Thyroid gland (tissue), 4 donors: Measurements from ENCODE around the gene GMEB1.

Experiments used
- POLR2A ChIP-seq, 2 donors: fragments of 450-650 bp; IDR thresholded peaks; one replicate each; pipeline ENCODE4 v1.6.1; 2017; ENCODE audit warnings: antibody characterized with exemption in 2 of 2, mild to moderate bottlenecking in 2 of 2, moderate library complexity in 1 of 2
- TF ChIP-seq, protein P1 (sequence below), 6 experiments: fragments of 200-600 bp in 3 of 6; fragments of 450-650 bp in 3 of 6; sonication (generic) in 3 of 6; IDR thresholded peaks; one replicate each; pipeline ENCODE4 v1.5.1; 2016 to 2019; ENCODE audit warnings: antibody characterized with exemption in 6 of 6, mild to moderate bottlenecking in 2 of 6, inconsistent platforms in 1 of 6, moderate library complexity in 1 of 6

DNA sequence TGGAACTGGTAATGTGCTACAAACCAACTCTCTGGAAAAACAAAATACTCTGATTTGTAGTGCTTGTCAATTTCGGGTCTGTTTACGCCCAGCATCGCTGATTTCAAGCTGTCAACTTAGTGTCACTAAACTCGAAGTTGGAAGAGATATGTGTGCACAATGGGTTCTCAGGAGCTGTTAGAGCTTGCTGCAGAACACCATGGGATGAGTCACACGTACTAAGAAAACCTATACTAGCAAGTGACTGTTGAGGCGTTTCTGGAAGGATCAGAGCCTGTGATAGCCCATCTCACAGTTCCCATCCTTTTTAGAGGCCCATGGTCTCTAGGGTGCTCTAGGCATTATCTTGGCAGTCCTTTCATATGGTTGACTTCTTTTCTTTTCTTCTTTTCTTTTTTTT lies 14.3 kb downstream of the GMEB1 start:
- TF ChIP-seq, protein P1, sequence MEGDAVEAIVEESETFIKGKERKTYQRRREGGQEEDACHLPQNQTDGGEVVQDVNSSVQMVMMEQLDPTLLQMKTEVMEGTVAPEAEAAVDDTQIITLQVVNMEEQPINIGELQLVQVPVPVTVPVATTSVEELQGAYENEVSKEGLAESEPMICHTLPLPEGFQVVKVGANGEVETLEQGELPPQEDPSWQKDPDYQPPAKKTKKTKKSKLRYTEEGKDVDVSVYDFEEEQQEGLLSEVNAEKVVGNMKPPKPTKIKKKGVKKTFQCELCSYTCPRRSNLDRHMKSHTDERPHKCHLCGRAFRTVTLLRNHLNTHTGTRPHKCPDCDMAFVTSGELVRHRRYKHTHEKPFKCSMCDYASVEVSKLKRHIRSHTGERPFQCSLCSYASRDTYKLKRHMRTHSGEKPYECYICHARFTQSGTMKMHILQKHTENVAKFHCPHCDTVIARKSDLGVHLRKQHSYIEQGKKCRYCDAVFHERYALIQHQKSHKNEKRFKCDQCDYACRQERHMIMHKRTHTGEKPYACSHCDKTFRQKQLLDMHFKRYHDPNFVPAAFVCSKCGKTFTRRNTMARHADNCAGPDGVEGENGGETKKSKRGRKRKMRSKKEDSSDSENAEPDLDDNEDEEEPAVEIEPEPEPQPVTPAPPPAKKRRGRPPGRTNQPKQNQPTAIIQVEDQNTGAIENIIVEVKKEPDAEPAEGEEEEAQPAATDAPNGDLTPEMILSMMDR (IDR thresholded peaks at IDR 0.05) = no peak
- TF ChIP-seq POLR2A (IDR thresholded peaks at IDR 0.05) = no peak
